HEK293T (cell line): ENCODE data around the gene CEACAM19.

Experiments
- ARNT ChIP-seq: fragments of 450-650 bp; IDR thresholded peaks from 2 replicates; pipeline ENCODE4 v1.6.1; 2017; ENCODE audit warnings: mild to moderate bottlenecking
- BHLHE40 ChIP-seq: fragments of 450-650 bp; IDR thresholded peaks from 2 replicates; pipeline ENCODE4 v1.6.1; 2016; ENCODE audit warnings: mild to moderate bottlenecking, moderate library complexity, borderline replicate concordance
- ELF4 ChIP-seq: fragments of 450-650 bp; IDR thresholded peaks from 2 replicates; pipeline ENCODE4 v1.6.1; 2017; ENCODE audit warnings: antibody characterized with exemption
- FOXK2 ChIP-seq: fragments of 450-650 bp; IDR thresholded peaks from 2 replicates; pipeline ENCODE4 v1.6.1; 2016; ENCODE audit warnings: mild to moderate bottlenecking
- FOXM1 ChIP-seq: fragments of 450-650 bp; IDR thresholded peaks from 2 replicates; pipeline ENCODE4 v1.6.1; 2017; ENCODE audit warnings: mild to moderate bottlenecking, borderline replicate concordance
- HDGF ChIP-seq: fragments of 450-650 bp; IDR thresholded peaks from 2 replicates; pipeline ENCODE4 v1.6.1; 2017; ENCODE audit warnings: antibody characterized with exemption, borderline replicate concordance
- LEF1 ChIP-seq: fragments of 450-650 bp; IDR thresholded peaks from 2 replicates; pipeline ENCODE4 v1.6.1; 2017; ENCODE audit warnings: mild to moderate bottlenecking, borderline replicate concordance
- SP1 ChIP-seq: fragments of 450-650 bp; IDR thresholded peaks from 2 replicates; pipeline ENCODE4 v1.6.1; 2017
- SUZ12 ChIP-seq: fragments of 450-650 bp; IDR thresholded peaks from 2 replicates; pipeline ENCODE4 v1.6.1; 2016; ENCODE audit warnings: mild to moderate bottlenecking
- TARDBP ChIP-seq: fragments of 450-650 bp; IDR thresholded peaks from 2 replicates; pipeline ENCODE4 v1.6.1; 2016
- TF ChIP-seq, protein P1 (sequence below): fragments of 450-650 bp; IDR thresholded peaks from 2 replicates; pipeline ENCODE4 v1.6.1; 2016

DNA sequence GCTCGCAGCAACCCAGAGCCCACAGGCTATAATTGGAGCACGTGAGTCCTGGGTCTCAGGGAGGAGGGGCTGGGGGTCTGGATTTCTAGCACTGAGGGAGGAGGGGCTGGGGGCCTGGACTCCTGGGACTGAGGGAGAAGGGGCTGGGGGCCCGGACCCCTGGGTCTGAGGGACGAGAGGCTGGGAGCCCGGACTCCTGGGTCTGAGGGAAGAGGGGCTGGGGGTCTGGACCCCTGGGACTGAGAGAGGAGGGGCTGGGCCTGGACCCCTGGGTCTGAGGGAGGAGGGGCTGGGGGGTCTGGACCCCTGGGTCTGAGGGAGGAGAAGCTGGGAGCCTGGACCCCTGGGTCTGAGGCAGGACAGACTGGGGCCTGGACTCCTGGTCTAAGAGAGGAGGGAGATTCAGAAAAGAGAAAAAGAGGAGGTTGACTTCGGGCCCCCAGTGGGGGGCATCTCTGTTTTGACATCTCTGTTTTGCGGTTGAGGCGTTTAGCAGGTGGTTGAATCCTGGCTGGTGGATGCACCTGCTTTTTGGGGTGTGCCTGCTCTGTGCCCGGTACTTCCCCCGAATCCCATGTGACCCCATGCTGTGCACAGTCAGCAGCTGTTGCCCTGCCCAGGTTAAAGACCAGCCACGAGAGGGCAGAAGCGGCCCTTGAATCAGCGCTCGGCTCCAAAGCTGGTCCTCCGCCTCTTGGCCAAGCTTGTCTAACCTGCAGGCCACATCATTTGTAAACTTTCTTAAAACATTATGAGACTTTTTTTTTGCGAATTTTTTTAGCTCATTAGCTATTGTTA lies 17.1 kb upstream of the CEACAM19 start:
- TF ChIP-seq SUZ12 = no peak
- TF ChIP-seq HDGF = no peak
- TF ChIP-seq, protein P1, sequence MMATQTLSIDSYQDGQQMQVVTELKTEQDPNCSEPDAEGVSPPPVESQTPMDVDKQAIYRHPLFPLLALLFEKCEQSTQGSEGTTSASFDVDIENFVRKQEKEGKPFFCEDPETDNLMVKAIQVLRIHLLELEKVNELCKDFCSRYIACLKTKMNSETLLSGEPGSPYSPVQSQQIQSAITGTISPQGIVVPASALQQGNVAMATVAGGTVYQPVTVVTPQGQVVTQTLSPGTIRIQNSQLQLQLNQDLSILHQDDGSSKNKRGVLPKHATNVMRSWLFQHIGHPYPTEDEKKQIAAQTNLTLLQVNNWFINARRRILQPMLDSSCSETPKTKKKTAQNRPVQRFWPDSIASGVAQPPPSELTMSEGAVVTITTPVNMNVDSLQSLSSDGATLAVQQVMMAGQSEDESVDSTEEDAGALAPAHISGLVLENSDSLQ = no peak
- TF ChIP-seq SP1 = no peak
- no peak for TF ChIP-seq BHLHE40
- TF ChIP-seq FOXM1 = no peak
- TF ChIP-seq LEF1 = no peak
- TF ChIP-seq ARNT = no peak
- no peak for TF ChIP-seq ELF4
- no peak for TF ChIP-seq TARDBP
- no peak for TF ChIP-seq FOXK2
